K562 (cell line): ENCODE results near the gene STX18. TPM values are rescaled to one million over a fixed set of nuclear protein-coding genes. Genes with fewer than 3 reads are reported as not detected.

Experiments
- CTBP1 ChIP-seq: fragments of 450-650 bp; IDR thresholded peaks from 2 replicates; pipeline ENCODE4 v1.6.1; 2016; ENCODE audit warnings: borderline replicate concordance
- DNMT1 ChIP-seq: fragments of 450-650 bp; IDR thresholded peaks from 2 replicates; pipeline ENCODE4 v1.6.1; 2016; ENCODE audit warnings: antibody characterized with exemption, mild to moderate bottlenecking
- GTF2E2 ChIP-seq: fragments of 200-800 bp; sonication (Bioruptor generic); IDR thresholded peaks from 2 replicates; pipeline ENCODE4 v1.6.1; 2016; ENCODE audit warnings: missing genetic modification characterization, missing compliant biosample characterization
- HDAC2 ChIP-seq: fragments of 450-650 bp; IDR thresholded peaks from 2 replicates; pipeline ENCODE4 v1.6.1; 2016; ENCODE audit warnings: mild to moderate bottlenecking
- LEF1 ChIP-seq: fragments of 450-650 bp; IDR thresholded peaks from 2 replicates; pipeline ENCODE4 v1.6.1; 2016; ENCODE audit warnings: mild to moderate bottlenecking
- MCM7 ChIP-seq, 2 experiments: fragments of 450-650 bp; IDR thresholded peaks; 2 replicates each; pipeline ENCODE4 v1.6.1; 2016 to 2018
- POLR2H ChIP-seq: IDR thresholded peaks from 2 replicates; pipeline ENCODE4 v1.6.1; 2016; ENCODE audit warnings: missing genetic modification characterization, low read depth, mild to moderate bottlenecking, control low read depth, missing compliant biosample characterization, moderate library complexity
- POLR3G ChIP-seq: IDR thresholded peaks from 2 replicates; pipeline ENCODE4 v1.6.1; 2011; ENCODE audit not compliant: insufficient read length, insufficient replicate concordance; ENCODE audit errors: extremely low read depth
- PRMT5 ChIP-seq: sonication (generic); formaldehyde crosslinking; IDR thresholded peaks from 2 replicates; pipeline ENCODE4 v1.5.0; 2020; ENCODE audit warnings: missing genetic modification reagents
- PYGO2 ChIP-seq: fragments of 450-650 bp; IDR thresholded peaks from 2 replicates; pipeline ENCODE4 v1.6.1; 2016; ENCODE audit warnings: mild to moderate bottlenecking, missing genetic modification characterization, moderate library complexity, missing compliant biosample characterization
- SMARCC2 ChIP-seq: fragments of 450-650 bp; IDR thresholded peaks from 2 replicates; pipeline ENCODE4 v1.6.1; 2017; ENCODE audit warnings: antibody characterized with exemption, moderate library complexity, mild to moderate bottlenecking, low read depth
- SMARCE1 ChIP-seq: fragments of 450-650 bp; IDR thresholded peaks from 2 replicates; pipeline ENCODE4 v1.7.1; 2016; ENCODE audit warnings: mild to moderate bottlenecking
- SREBF1 ChIP-seq: fragments of 150-350 bp; IDR thresholded peaks from 2 replicates; pipeline ENCODE4 v1.6.1; 2014; ENCODE audit warnings: antibody characterized with exemption, low read depth, low read length, borderline replicate concordance
- SUPT5H ChIP-seq: fragments of 450-650 bp; IDR thresholded peaks from 2 replicates; pipeline ENCODE4 v1.6.1; 2016
- ZNF212 ChIP-seq: fragments of 450-650 bp; formaldehyde crosslinking; IDR thresholded peaks from 2 replicates; pipeline ENCODE4 v1.4.0; 2020; ENCODE audit warnings: mild to moderate bottlenecking
- polyA plus RNA-seq, 8 experiments: library from polyadenylated mRNA; depleted of rRNA in 4 of 8; stranded (reverse) in 5 of 8; unstranded in 3 of 8; fragments of >200 nt; fragmentation: Nextera tagmentation in 2 of 8; fragmentation: Illumina TruSeq in 1 of 8; extraction: Ambion mirVana in 2 of 8; extraction: Trizol in 1 of 8; gene quantifications; 2 replicates each; pipeline versions ENCODE4 v1.2.1 to v1.2.3, GENCODE V29; 2011 to 2014; ENCODE audit warnings: inconsistent platforms in 1 of 8, missing spikeins in 1 of 8
- total RNA-seq, 7 experiments: library from RNA; depleted of rRNA in 6 of 7; stranded (reverse); fragments of >200 nt in 6 of 7; fragmentation: Illumina TruSeq in 2 of 7; extraction: Trizol in 2 of 7; gene quantifications; 2 replicates each; pipeline versions ENCODE4 v1.2.1 to v1.2.3, GENCODE V29; 2011 to 2021; ENCODE audit warnings: low replicate concordance in 1 of 7
- TF ChIP-seq, protein P1 (sequence below): fragments of 450-650 bp; formaldehyde crosslinking; IDR thresholded peaks from 2 replicates; pipeline ENCODE4 v1.4.0; 2020; ENCODE audit warnings: mild to moderate bottlenecking, moderate library complexity
- TF ChIP-seq, protein P2 (sequence below): fragments of 250-450 bp; sonication (Bioruptor Pico); IDR thresholded peaks from 2 replicates; pipeline ENCODE4 v1.5.0; 2021
- TF ChIP-seq, protein P3 (sequence below): fragments of 150-350 bp; conservative IDR thresholded peaks from 2 replicates; pipeline ENCODE4 v1.6.1; 2014; ENCODE audit warnings: low read length
- TF ChIP-seq, protein P4 (sequence below): fragments of 450-650 bp; formaldehyde crosslinking; IDR thresholded peaks from 2 replicates; pipeline ENCODE4 v1.4.0; 2020; ENCODE audit warnings: mild to moderate bottlenecking, moderate library complexity
- TF ChIP-seq, protein P5 (sequence below): fragments of 250-450 bp; sonication (Bioruptor Pico); IDR thresholded peaks from 2 replicates; pipeline ENCODE4 v1.4.0; 2020
- TF ChIP-seq, protein P6 (sequence below): fragments of 450-650 bp; IDR thresholded peaks from 2 replicates; pipeline ENCODE4 v1.6.1; 2016; ENCODE audit warnings: missing biosample characterization, missing genetic modification characterization

The STX18 gene
- total and polyA plus RNA-seq, 9 of the 15 experiments (the other 6 are each of a cell fraction or from before 2014, with no cell fraction given): 6.2 to 41.7 (median 22.7) TPM

GRCh38 chr4:4532371-4533154, 9.3 kb downstream of the STX18 start (continued):
- TF ChIP-seq, protein P1, sequence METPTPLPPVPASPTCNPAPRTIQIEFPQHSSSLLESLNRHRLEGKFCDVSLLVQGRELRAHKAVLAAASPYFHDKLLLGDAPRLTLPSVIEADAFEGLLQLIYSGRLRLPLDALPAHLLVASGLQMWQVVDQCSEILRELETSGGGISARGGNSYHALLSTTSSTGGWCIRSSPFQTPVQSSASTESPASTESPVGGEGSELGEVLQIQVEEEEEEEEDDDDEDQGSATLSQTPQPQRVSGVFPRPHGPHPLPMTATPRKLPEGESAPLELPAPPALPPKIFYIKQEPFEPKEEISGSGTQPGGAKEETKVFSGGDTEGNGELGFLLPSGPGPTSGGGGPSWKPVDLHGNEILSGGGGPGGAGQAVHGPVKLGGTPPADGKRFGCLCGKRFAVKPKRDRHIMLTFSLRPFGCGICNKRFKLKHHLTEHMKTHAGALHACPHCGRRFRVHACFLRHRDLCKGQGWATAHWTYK (CRISPR knock-in tag): no peak
- TF ChIP-seq, protein P2, sequence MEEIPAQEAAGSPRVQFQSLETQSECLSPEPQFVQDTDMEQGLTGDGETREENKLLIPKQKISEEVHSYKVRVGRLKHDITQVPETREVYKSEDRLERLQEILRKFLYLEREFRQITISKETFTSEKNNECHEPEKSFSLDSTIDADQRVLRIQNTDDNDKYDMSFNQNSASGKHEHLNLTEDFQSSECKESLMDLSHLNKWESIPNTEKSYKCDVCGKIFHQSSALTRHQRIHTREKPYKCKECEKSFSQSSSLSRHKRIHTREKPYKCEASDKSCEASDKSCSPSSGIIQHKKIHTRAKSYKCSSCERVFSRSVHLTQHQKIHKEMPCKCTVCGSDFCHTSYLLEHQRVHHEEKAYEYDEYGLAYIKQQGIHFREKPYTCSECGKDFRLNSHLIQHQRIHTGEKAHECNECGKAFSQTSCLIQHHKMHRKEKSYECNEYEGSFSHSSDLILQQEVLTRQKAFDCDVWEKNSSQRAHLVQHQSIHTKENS (CRISPR knock-in tag): no peak
- TF ChIP-seq SUPT5H (no peak), SMARCC2 (peak; percentile 81), DNMT1 (no peak), ZNF212 (CRISPR knock-in tag) (no peak), POLR3G (no peak), CTBP1 (no peak), MCM7 (IDR thresholded peaks at IDR 0.05) (no peak), POLR2H (tag) (no peak), PYGO2 (tag) (no peak), HDAC2 (peak; percentile 93), SREBF1 (no peak), LEF1 (peak; percentile 65), PRMT5 (no peak), SMARCE1 (peak; percentile 89), GTF2E2 (tag) (no peak)
- TF ChIP-seq, protein P3, sequence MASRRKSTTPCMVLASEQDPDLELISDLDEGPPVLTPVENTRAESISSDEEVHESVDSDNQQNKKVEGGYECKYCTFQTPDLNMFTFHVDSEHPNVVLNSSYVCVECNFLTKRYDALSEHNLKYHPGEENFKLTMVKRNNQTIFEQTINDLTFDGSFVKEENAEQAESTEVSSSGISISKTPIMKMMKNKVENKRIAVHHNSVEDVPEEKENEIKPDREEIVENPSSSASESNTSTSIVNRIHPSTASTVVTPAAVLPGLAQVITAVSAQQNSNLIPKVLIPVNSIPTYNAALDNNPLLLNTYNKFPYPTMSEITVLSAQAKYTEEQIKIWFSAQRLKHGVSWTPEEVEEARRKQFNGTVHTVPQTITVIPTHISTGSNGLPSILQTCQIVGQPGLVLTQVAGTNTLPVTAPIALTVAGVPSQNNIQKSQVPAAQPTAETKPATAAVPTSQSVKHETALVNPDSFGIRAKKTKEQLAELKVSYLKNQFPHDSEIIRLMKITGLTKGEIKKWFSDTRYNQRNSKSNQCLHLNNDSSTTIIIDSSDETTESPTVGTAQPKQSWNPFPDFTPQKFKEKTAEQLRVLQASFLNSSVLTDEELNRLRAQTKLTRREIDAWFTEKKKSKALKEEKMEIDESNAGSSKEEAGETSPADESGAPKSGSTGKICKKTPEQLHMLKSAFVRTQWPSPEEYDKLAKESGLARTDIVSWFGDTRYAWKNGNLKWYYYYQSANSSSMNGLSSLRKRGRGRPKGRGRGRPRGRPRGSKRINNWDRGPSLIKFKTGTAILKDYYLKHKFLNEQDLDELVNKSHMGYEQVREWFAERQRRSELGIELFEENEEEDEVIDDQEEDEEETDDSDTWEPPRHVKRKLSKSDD: no peak
- TF ChIP-seq, protein P4, sequence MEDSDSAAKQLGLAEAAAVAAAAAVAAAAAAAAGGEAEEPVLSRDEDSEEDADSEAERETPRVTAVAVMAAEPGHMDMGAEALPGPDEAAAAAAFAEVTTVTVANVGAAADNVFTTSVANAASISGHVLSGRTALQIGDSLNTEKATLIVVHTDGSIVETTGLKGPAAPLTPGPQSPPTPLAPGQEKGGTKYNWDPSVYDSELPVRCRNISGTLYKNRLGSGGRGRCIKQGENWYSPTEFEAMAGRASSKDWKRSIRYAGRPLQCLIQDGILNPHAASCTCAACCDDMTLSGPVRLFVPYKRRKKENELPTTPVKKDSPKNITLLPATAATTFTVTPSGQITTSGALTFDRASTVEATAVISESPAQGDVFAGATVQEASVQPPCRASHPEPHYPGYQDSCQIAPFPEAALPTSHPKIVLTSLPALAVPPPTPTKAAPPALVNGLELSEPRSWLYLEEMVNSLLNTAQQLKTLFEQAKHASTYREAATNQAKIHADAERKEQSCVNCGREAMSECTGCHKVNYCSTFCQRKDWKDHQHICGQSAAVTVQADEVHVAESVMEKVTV (CRISPR knock-in tag): no peak
- TF ChIP-seq, protein P5, sequence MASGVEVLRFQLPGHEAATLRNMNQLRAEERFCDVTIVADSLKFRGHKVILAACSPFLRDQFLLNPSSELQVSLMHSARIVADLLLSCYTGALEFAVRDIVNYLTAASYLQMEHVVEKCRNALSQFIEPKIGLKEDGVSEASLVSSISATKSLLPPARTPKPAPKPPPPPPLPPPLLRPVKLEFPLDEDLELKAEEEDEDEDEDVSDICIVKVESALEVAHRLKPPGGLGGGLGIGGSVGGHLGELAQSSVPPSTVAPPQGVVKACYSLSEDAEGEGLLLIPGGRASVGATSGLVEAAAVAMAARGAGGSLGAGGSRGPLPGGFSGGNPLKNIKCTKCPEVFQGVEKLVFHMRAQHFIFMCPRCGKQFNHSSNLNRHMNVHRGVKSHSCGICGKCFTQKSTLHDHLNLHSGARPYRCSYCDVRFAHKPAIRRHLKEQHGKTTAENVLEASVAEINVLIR (CRISPR knock-in tag): no peak
- TF ChIP-seq, protein P6, sequence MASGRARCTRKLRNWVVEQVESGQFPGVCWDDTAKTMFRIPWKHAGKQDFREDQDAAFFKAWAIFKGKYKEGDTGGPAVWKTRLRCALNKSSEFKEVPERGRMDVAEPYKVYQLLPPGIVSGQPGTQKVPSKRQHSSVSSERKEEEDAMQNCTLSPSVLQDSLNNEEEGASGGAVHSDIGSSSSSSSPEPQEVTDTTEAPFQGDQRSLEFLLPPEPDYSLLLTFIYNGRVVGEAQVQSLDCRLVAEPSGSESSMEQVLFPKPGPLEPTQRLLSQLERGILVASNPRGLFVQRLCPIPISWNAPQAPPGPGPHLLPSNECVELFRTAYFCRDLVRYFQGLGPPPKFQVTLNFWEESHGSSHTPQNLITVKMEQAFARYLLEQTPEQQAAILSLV: no peak
